ENCODE measurements around the gene RBFOX2.

Gene RBFOX2

DNA sequence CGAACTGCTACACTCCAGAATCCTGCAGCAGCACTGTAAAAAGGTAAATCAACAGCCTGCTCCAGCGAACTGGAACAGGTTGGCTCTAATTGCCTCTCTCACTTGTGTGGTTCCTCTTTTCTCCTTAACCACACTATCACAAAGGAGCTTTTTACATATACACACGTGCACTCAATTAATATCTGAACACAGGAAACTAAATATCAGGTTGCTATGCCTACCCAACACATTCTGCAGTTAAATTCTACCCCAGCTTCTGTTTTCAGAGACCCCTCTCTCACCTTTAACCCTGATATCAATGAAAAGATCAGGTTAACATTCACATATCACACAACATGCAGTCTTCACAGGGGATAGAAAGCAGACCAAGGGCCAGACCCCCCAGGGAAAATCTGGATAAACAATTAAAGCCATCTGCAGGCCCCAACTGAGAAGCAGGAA lies 11.0 kb downstream of the RBFOX2 start:
- no peak overlapping the region for H3K4me3 ChIP-seq (ENCODE audit: low read depth, low read length)
- TF ChIP-seq, protein P1, sequence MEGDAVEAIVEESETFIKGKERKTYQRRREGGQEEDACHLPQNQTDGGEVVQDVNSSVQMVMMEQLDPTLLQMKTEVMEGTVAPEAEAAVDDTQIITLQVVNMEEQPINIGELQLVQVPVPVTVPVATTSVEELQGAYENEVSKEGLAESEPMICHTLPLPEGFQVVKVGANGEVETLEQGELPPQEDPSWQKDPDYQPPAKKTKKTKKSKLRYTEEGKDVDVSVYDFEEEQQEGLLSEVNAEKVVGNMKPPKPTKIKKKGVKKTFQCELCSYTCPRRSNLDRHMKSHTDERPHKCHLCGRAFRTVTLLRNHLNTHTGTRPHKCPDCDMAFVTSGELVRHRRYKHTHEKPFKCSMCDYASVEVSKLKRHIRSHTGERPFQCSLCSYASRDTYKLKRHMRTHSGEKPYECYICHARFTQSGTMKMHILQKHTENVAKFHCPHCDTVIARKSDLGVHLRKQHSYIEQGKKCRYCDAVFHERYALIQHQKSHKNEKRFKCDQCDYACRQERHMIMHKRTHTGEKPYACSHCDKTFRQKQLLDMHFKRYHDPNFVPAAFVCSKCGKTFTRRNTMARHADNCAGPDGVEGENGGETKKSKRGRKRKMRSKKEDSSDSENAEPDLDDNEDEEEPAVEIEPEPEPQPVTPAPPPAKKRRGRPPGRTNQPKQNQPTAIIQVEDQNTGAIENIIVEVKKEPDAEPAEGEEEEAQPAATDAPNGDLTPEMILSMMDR (IDR thresholded peaks at IDR 0.05; ENCODE audit: insufficient read depth, low read depth, low read length, missing control alignments): no peak
- peak; percentile 70 for DNase-seq (ENCODE audit: low read depth)

GRCh38 chr22:36016684-36017083 lies 11.9 kb downstream of the RBFOX2 start:
- no peak for DNase-seq (ENCODE audit: low read depth)
- TF ChIP-seq, protein P1 (IDR thresholded peaks at IDR 0.05; ENCODE audit: insufficient read depth, low read depth, low read length, missing control alignments): no peak
- H3K4me3 ChIP-seq (ENCODE audit: low read depth, low read length): no peak overlapping the region

DNA sequence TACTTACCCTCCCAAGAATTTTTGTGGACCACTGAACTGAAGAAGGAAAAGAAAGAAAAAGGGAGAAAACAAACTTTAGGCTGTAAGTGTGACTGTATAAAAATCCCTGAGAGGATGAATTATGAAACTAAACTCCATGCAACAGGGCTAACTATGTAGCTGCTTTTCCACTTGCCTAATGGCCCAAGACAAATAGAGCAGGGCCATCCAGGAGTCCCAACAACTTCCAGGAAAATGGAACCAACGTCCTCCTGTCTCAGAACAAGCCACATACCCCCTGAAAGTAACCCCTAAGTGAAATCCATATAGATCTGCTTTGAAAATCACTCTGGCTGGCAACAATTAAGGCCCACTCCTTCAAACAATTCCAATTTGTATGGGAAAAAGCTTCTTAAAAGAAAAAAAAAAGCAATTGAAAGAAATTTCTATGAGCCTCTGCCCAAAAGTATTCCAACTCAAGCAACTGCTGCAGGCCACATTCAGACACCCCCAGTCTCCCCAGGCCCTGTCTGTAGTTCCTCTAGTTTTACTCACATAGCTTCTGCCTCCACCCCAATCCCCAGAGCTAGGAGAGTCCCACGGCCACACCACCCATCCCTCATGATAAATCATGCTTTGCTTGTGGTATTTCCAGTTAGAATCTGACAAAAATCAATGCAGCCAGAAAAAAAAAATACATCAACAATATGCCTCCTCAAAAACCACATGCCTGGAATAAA lies 12.7 kb downstream of the RBFOX2 start:
- no peak for DNase-seq (ENCODE audit: low read depth)
- TF ChIP-seq, protein P1 (IDR thresholded peaks at IDR 0.05; ENCODE audit: insufficient read depth, low read depth, low read length, missing control alignments): no peak
- H3K4me3 ChIP-seq (ENCODE audit: low read depth, low read length): no peak overlapping the region

GRCh38 chr22:36015155-36015810 lies 13.3 kb downstream of the RBFOX2 start:
- no peak overlapping the region for H3K4me3 ChIP-seq (ENCODE audit: low read depth, low read length)
- TF ChIP-seq, protein P1 (IDR thresholded peaks at IDR 0.05; ENCODE audit: insufficient read depth, low read depth, low read length, missing control alignments): no peak
- no peak for DNase-seq (ENCODE audit: low read depth)

DNA sequence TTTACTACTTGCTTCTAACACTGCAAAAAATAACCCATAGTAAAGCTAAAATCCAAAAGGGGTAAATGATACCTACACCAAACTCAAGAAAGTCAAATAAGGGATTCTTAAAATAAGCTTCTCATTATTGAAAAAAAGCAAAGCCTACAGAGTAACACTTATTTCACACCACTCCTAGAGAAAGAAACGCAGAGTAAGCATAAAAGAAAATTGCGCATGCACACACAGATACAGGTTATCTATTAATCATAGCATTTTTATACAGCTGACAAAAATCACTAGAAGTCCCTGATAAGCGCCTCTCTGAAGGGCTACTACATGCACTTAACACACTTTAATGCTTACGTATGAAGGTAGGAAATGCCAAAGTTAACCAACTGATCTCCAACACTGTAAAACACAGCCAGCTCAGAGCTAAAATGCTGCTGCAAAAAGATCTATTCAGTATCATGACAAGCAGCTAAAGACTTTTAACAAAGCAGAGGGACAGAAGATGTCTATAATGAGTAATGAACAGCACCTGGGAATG lies 14.0 kb downstream of the RBFOX2 start:
- TF ChIP-seq, protein P1 (IDR thresholded peaks at IDR 0.05; ENCODE audit: insufficient read depth, low read depth, low read length, missing control alignments): no peak
- no peak overlapping the region for H3K4me3 ChIP-seq (ENCODE audit: low read depth, low read length)

GRCh38 chr22:36012332-36012731 lies 16.3 kb downstream of the RBFOX2 start:
- no peak for DNase-seq (ENCODE audit: low read depth)
- TF ChIP-seq, protein P1 (IDR thresholded peaks at IDR 0.05; ENCODE audit: insufficient read depth, low read depth, low read length, missing control alignments): no peak

More for the DNA sequence above, 14.0 kb downstream of the RBFOX2 start:
- DNase-seq (ENCODE audit: low read depth): no peak

More at GRCh38 chr22:36012332-36012731, 16.3 kb downstream of the RBFOX2 start:
- H3K4me3 ChIP-seq (ENCODE audit: low read depth, low read length): no peak overlapping the region
